ENCODE results near the gene TMEM59.
"Not testable (repeated sequence)": the region's sequence is repeated elsewhere in the genome, so short reads cannot be mapped to it uniquely, and the experiment has no call there.

The TMEM59 gene

DNA sequence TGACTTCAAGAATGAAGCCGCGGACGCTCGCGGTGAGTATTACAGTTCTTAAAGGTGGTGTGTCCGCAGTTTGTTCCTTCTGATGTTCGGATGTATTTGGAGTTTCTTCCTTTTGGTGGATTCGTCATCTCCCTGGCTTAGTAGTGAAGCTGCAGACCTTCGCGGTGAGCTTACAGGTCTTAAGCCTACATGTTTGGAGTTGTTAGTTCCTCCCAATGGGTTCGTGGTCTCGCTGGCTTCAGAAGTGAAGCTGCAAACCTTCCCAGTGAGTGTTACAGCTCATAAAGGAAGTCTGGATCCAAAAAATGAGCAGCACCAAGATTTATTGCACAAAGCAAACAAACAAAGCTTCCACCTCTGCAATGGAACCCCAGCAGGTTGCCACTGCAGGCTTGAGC lies 49.8 kb downstream of the TMEM59 start:
- DNase-seq (ENCODE audit: low read depth), result no peak
- TF ChIP-seq, protein P1, sequence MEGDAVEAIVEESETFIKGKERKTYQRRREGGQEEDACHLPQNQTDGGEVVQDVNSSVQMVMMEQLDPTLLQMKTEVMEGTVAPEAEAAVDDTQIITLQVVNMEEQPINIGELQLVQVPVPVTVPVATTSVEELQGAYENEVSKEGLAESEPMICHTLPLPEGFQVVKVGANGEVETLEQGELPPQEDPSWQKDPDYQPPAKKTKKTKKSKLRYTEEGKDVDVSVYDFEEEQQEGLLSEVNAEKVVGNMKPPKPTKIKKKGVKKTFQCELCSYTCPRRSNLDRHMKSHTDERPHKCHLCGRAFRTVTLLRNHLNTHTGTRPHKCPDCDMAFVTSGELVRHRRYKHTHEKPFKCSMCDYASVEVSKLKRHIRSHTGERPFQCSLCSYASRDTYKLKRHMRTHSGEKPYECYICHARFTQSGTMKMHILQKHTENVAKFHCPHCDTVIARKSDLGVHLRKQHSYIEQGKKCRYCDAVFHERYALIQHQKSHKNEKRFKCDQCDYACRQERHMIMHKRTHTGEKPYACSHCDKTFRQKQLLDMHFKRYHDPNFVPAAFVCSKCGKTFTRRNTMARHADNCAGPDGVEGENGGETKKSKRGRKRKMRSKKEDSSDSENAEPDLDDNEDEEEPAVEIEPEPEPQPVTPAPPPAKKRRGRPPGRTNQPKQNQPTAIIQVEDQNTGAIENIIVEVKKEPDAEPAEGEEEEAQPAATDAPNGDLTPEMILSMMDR (conservative IDR thresholded peaks at IDR 0.05; ENCODE audit: low read depth, low read length), result no peak

DNA sequence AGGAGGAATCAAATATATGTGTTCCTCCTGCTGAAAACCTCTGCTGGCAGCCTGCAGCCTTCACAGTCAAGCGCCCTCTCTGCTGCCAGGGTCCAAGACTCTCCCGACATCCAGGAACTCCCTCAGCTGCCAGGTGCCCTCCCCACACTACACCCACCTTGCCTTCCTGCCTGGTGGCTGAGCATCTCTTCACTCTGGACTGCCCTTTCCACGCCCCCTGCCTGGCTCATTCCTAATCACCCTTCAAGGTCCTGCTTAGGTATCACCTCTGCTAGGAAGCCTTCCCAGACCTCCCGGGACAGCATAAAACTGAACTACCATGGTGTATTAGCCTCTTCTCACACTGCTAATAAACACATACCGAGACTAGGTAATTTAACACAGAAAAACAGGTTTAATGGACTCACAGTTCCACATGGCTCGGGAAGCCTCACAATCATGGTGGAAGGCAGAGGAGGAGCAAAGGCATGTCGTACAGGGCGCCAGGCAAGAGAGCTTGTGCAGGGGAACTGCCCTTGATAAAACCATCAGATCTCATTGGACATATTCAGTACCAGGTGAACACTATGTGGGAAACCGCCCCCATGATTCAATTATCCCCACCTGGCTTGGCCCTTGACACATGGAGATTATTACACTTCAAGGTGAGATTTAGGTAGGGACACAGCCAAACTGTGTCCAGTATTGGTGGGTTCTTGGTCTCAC lies 50.3 kb downstream of the TMEM59 start:
- DNase-seq (ENCODE audit: low read depth), result no peak
- no peak overlapping the region for H3K4me3 ChIP-seq (ENCODE audit: low read length)
- TF ChIP-seq, protein P1 (conservative IDR thresholded peaks at IDR 0.05; ENCODE audit: low read depth, low read length), result no peak

More for the DNA sequence above, 49.8 kb downstream of the TMEM59 start:
- H3K4me3 ChIP-seq (ENCODE audit: low read length), result no peak overlapping the region

DNA sequence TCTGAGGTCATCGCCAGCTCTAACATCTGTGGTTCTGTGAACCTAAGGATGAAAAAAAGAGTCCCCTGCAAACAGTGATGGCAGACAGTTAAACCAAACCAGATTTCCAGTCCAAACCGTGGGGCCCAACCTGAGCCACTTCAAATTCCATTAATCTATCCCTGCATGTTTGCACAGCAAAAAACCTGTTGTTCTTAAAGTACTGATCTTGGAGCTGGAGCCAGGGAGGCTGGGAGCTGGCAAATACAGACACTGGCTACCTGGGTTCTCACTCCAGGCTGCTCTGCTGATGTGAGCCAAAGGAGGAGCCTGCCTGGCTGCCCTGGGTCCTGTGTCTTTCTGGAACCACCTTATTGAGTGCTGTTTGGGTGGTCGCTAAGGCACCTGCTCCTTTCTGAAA lies 51.4 kb downstream of the TMEM59 start:
- TF ChIP-seq, protein P1 (conservative IDR thresholded peaks at IDR 0.05; ENCODE audit: low read depth, low read length), result no peak
- no peak for DNase-seq (ENCODE audit: low read depth)
- no peak overlapping the region for H3K4me3 ChIP-seq (ENCODE audit: low read length)

DNA sequence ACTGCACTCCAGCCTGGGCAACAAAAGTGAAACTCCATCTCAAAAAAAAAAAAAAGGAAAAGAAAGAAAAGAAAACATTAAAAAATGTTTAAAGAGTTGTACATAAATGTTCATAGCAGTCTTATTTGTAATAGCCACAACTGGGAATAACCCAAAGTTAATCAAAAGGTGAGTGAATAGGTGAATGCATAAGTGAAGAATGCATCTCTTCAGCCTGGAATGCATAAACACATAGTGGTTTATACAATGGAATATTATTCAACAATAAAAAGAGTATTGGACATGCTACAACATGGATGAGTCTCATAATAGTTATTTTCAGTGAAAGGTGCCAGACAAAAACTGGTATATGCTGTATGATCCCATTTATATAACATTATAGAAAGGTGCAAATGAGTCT lies 53.1 kb downstream of the TMEM59 start:
- no peak for DNase-seq (ENCODE audit: low read depth)
- TF ChIP-seq, protein P1 (conservative IDR thresholded peaks at IDR 0.05; ENCODE audit: low read depth, low read length), result no peak
- H3K4me3 ChIP-seq (ENCODE audit: low read length), result no peak overlapping the region

DNA sequence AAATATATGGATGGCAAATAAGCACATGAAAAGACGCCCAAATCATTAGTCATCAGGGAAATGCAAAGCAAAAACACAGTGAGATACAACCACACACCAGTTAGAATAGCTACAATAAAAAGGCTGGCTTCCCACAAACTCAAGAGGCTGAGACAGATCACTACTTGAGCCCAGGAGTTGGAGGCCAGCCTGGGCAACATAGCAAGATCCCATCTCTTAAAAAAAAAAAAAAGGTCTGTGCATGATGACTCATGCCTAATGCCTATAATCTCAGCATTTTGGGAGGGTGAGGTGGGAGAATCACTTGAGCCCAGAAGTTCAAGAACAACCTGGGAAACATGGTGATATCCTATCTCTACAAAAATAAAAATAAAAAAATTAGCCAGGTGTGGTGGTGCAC lies 54.8 kb downstream of the TMEM59 start:
- DNase-seq (ENCODE audit: low read depth), result no peak
- TF ChIP-seq, protein P1 (conservative IDR thresholded peaks at IDR 0.05; ENCODE audit: low read depth, low read length), result no peak
- no peak overlapping the region for H3K4me3 ChIP-seq (ENCODE audit: low read length)

DNA sequence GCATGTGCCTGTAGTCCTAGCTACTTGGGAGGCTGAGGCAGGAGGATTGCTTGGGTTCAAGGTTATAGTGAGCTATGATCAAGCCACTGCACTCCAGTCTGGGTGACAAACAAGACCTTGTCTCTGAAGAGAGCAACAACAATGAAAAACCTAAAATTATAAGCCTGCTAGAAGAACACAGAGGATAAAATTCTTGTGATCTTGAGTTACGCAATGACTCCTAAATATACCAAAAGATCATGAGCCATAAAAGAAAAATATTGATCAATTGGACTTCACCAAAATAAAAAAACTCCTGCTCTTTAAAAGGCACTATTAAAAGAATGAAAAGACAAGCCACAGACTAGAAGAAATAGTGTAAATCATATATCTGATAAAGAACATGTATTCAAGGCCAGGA lies 57.3 kb downstream of the TMEM59 start:
- no peak for DNase-seq (ENCODE audit: low read depth)
- TF ChIP-seq, protein P1 (conservative IDR thresholded peaks at IDR 0.05; ENCODE audit: low read depth, low read length), result no peak

DNA sequence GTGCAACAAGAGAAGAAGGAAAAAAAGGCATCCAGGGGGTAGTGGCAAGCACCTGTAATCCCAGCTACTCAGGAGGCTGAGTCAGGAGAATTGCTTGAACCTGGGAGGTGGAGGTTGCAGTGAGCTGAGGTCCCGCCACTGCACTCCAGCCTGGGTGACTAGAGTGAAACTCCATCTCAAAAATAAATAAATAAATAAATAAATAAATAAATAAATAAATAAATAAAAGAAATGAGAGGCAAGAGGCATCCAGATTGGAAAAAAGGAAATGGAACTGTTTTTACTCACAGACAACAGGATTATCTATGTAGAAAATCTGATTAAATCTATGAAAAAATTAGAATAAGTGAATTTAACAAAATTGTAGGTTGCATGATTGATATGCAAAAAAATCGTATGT lies 58.5 kb downstream of the TMEM59 start:
- DNase-seq (ENCODE audit: low read depth); H3K4me3 ChIP-seq (ENCODE audit: low read length): not testable (repeated sequence)

More for the DNA sequence above, 57.3 kb downstream of the TMEM59 start:
- no peak overlapping the region for H3K4me3 ChIP-seq (ENCODE audit: low read length)

All from retinal pigment epithelial cell (primary cell).